ENCODE results near the gene CD6.

DNA sequence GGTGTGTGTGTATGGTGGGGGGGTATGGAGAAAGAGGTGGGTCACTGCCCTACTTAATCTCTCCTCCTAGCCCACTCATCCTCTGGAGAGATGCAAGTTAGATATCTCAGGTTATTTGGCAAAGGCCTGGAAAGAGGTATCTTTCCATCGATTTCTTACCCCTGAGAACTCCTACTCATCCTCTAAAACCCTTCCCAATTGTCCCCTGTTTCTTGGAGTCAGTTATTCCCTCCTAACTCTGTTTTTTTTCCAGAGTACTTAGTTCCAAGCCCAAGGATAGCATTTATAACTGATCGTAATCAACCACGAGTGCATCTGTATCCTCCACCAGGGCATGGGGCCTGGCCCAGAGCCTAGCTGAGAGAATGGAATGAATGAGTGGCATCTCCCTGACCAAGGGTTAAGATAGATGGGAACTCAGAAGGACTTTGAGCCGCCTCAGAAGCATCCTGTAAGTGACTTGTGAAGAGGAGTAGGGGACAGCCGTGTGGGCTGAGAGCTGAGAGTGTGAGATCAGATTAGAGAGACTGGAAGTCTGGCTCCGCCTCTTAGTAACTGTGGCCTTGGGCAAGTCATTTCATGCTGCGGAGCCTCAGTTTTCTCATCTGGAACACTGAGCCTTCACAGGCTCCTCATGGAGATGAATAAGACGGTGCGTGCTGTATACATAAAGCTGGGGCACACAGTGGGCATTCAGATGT lies 16.2 kb downstream of the CD6 start:
- TF ChIP-seq CTCF (IDR thresholded peaks at IDR 0.05 in 4 of 5, conservative IDR thresholded peaks at IDR 0.05 in 1 of 5) (no peak), POLR2A (IDR thresholded peaks at IDR 0.05) (no peak)
